Hair follicle dermal papilla cell (primary cell): ENCODE results near the gene SPOCK3. TPM values are rescaled to one million over a fixed set of nuclear protein-coding genes. Genes with fewer than 3 reads are reported as not detected.

Experiments
- small RNA-seq: library from RNA; depleted of rRNA; stranded (forward); fragments of <200 nt; gene quantifications from one replicate; pipeline ENCODE3, GENCODE V24; 2012
- total RNA-seq: library from RNA; depleted of rRNA; stranded (reverse); fragments of >200 nt; gene quantifications from 2 replicates; pipeline ENCODE4 v1.2.3, GENCODE V29; 2012

Gene SPOCK3
- not detected in 2 replicates for total RNA-seq

GRCh38 chr4:167234316-167234881 is at the start of gene SPOCK3:
Gene SPOCK3 (minus strand): TSS chr4:167234494.

Small RNA genes lying within 50 kb of the gene (small RNA-seq; reads per million reads assigned to genes)
- not detected for gene RNA5SP171
